UCSD-AML1 (cell line): Measurements from ENCODE around the gene PRDX2.

Experiments
- DNase-seq: peaks from one replicate; lab custom pipeline; 2025; ENCODE audit not compliant: unreplicated experiment; lab: John Stamatoyannopoulos, UW

PRDX2 gene

GRCh38 chr19:12756150-12756883 is 45.3 kb downstream of the PRDX2 start:
- no peak for DNase-seq

GRCh38 chr19:12754465-12755196 is 47.0 kb downstream of the PRDX2 start:
- no peak for DNase-seq

DNA sequence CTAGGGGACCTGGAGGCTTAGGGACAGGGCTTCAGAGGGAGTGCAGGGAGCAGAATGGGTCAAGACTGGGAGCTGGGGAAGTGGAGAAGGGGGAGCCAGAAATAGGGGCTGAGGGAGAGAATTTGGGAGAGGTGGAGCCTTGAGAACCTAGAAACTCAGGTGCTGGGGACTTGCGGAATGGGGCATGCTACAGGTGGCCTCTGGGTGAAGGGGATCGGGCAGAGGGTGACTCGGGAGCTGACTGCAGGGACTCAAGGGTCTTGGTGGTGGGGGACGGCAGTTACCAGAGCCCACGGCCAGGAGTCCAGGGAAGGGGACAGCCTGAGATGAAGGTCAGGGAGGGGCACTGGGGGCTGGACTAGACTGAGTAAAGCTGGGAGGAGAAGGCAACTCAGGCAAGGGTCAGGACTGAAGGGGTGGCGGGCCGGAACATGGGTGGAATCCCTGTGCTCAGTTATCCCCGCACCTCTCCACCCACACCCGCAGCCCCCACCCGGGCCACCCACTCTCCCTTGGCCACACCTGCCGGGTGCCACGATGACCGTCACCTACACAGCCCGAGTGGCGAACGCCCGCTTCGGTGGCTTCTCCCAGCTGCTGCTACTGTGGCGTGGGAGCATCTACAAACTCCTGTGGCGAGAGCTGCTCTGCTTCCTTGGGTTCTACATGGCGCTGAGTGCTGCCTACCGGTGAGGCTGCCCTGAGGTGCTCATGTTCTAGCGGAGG is 49.4 kb downstream of the PRDX2 start:
- DNase-seq, result no peak

- DNase-seq, result no peak
These were observed 50.0 kb downstream of the PRDX2 start, which contains the start of gene BEST2 for GRCh38 chr19:12751635-12752034. Gene BEST2 (plus strand): TSS chr19:12751791. CDS start chr19:12752593, 802 bp downstream.

- no peak for DNase-seq
These were observed 50.7 kb downstream of the PRDX2 start for GRCh38 chr19:12750851-12751250.

DNA sequence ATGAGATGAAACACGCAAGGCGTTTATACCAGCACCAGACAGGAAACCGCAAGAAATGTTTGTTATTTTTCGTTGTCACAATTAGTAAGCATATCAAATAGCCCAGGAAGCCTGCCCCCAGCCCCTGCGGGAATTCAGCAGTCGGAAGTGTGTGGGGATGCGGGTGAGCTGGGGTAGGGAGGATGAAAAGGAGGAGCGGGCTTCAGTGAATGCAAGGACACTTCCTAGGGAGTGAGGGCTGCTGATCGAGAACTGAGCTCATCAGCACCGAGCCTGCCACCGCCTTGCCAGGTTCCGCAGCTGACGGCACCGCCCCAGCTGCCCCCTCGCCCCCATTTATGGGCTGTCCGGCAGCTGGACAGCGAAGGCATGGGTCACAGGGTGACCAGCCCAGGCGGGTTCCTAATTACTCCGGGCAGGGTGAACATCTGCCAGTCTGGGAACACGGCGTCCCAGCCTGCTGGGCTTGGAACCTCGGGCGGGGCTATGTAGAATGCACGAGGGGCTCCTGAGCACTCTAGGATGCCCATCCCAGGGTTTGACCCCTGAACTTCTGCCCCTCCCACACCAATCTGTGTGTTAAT is 51.6 kb downstream of the PRDX2 start:
- no peak for DNase-seq

- DNase-seq, result no peak
These were observed 53.1 kb downstream of the PRDX2 start for GRCh38 chr19:12748489-12748888.
